Urothelium cell line (cell line): ENCODE data around the gene IL22RA1.

Experiments
- DNase-seq: peaks from one replicate; pipeline ENCODE4 v3.0.0; 2011; ENCODE audit warnings: low spot score, mixed read lengths
- FAIRE-seq: peaks from 2 replicates; lab custom pipeline; 2011; peaks lifted over from hg19 to GRCh38; lab: Jason Lieb, UNC

The IL22RA1 gene

DNA sequence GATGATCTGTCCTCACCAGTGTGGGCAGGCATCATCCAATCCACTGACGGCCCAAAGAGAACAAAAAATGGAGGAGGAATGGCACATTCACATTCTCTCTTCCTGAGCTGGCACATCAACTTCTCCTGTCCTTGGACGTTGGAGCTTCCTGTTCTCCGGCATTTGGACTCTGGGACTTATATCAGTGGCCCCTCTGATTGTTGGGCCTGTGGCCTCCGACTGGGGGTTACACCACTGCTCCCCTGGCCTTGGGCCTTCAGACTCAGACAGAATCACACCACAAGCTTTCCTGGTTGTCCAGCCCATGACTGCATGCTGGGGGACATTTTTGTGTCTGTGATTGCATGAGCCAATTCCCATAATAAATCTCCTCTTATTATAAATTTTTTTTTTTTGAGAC lies 24.1 kb upstream of the IL22RA1 start:
- FAIRE-seq (no peak), DNase-seq (no peak)

DNA sequence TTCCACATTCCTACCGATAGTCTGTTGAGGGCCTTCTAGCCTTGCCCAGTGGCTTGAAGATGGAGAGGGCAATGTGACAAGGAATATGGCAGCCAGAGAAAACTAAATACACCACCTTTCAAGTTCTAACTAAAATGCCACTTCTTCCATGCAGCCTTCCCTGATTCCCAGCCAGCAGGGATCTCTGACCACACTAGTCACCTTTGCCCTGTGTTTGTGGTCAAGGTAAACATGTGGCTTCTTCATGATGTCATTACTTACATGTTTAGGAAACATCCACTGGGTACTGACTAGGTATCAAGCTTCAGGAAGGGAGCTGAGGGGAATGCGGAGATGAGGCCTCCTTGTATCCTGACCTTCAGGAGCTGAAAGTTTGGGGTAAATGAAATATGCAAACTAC lies 22.6 kb upstream of the IL22RA1 start:
- FAIRE-seq (no peak), DNase-seq (no peak)

DNA sequence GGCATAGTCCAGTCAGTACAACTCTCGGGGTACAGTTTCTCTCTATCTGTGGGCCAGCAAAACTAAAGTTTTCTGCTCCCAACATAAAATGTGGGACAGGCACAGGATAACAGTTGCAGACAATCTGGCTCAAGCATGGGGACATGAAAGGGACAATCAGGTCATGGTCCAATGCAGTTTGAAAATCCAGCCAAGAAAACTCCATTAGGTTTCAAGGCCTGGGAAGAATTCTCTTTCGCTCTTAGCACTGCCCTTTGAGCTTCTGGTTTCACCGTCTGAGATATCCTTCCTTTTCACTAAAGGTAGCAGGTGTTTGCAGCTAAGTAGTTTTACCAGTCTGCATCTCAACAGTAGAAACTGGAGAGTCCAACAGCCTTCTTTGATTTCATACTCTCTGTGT lies 21.1 kb upstream of the IL22RA1 start:
- no peak for FAIRE-seq
- no peak for DNase-seq

DNA sequence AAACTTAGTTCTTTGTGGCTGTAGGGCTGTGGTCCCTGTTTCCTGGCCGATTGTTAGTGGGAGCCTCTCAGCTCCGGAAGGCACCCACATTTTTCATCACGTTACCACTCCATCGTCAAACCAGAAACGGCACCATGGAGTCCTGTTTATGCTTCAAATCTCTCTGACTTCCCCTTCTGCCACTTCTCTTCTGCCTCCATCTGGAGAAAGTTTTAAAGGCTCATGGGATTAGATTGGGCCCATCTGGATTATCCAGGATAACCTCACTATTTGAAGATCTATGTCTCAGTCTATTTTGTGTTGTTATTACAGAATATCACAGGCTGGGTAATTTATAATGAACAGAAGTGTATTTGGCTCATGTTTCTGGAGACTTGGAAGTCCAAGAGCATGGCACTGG lies 19.3 kb upstream of the IL22RA1 start:
- FAIRE-seq (no peak), DNase-seq (no peak)

DNA sequence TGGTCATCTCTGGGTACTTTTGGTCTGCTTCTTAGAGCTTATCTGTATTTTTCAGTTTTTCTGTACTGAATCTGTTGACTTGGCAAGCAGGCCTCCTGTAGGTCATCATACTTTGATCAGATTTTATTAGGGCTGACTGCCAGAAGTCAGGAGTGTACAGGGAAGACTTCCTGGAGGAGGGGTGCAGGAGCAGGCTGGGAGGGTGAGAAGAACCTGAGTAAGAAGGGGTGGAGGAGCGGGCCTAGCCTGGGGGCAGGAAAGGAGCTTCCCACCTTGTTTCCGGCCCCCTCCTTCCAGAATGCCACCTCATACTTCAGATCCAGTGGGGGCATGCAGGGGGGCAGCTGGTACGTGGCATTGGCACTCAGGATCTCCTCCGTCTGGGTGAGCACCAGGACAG lies 18.3 kb upstream of the IL22RA1 start:
- DNase-seq (no peak), FAIRE-seq (no peak)

DNA sequence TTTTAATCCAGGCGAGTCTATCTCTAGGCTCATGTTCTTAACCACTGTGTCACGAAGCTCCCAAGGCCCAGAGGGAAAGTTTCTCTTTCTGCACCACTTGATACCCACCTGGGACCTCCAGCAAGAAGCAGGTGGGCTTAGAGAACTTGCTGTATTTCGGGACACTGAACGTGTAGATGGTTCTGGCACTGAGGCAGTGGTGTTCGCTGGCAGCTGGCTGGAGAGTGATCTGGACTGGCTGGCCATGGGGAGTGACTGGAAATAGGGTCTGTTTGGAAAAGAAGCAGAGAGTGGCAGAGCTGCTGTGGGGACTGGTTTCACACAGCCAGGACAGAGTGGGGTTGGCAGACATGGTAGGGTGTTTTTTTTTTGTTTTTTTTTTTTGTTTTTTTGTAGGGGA lies 16.4 kb upstream of the IL22RA1 start:
- FAIRE-seq = no peak
- DNase-seq = no peak

DNA sequence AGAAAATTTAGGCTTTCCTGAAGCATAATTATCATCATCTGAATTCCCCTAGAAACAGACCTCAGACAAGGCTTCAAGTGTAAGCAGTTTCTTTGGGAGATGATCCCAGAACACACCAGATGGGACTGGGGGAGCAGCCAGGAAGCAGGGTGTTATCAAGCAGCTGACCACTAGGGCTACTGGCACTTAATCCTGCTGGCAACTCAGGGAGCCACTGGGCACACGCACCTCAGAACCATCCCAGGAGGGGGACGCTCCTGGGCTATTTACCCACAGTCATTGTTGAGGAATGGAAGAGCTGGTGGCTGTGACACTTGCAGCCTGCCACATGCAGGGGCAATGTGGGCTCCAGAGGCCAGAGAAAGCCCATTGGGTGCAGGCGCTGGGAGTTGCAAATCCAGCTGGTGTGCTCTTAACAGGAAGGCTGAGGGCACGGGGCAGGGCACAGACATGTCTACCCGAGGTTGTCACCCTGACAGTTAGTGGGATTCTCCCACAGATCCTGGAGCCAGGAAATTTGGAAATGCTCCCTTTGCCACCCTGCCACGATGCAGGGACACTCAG lies 15.1 kb upstream of the IL22RA1 start:
- FAIRE-seq (no peak), DNase-seq (no peak)

DNA sequence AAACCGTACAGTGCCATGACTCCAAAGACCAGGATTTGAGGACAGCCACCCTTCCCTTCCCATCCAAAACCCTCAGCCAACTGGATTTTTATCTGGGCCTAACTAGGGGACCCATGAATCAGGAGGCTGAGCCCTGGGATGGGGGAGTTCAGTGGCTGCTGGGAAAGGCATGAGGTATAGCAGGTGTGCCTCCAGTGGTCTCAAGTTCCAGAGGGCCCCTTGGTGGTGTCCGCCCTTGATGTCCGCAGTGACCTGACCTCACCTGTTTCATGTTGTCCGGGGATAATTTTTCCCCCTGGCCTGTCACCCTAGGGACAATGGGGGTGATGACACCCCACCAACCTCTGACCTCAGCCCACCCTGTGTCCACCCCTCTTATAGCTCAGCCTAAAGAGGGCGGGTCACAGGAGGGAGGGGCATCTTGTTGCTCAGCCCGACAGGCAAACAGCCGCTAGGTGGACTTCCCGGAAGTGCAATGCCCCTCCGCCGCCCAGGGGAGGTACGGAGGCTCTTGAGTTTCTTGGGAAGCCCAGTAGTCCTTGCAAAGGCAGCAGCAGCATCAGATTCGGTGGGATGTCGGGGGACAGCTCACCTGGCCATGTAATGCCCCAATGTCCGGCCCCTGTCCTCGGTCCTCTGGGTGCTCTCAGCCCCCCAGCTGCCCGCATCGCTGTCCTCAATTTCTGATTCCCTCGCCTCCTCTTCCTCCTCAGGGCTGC lies 13.8 kb upstream of the IL22RA1 start:
- FAIRE-seq = no peak
- no peak for DNase-seq

DNA sequence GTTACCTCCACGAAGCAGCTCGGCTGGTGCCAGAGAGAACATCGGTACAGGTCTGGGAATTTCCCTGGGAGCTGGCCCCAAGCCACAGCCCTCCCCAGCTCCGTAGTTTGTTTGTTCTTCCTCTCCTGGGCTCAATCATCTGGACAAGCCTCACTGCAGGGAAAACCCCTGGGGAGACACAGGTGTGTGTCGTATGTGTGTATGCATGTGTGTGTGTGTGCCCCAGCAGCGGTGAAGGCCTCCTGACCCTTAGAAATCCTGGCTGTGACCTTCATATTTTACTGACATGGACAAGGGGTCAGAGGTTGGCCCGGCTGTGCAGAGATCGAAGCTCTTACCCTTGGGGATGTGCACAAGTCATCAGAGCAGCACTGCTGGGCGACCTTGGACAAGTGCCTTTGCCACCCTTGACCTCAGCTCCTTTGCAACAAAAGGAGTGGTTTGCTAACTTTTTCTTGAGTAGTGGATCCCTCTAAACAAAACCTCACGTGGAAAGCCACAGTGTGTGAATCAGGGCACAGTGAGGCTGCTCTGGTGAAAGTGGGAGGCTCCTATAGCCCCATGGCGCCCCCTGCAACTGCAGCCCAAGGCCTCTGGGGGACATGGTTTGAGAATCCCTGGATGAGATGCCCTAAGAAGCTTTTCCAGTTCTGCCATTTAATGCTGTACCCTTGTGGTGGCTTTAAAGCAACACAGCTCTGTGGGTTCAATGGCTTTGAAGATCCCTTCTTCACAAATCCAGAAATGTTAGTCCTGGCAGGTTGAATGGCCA lies 12.3 kb upstream of the IL22RA1 start:
- DNase-seq (no peak), FAIRE-seq (no peak)

DNA sequence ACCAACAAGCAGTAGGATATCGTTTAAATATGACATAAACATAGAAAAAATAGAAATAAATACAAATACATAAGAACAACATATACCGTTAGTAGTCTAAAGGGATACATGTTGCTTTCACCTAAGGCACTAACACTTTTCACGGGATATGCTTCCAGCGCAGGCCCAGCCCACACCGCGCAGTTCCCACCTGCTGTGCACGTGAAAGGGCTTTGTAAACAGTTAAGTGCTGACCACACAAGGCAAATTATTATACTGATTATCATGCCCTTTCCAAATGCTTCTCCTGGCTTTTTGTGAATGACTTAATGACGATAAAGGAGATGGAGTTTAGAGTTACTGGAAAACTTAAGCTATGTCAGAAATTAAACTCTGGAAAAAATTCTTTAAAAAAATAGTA lies 11.3 kb upstream of the IL22RA1 start:
- DNase-seq (no peak), FAIRE-seq (no peak)

DNA sequence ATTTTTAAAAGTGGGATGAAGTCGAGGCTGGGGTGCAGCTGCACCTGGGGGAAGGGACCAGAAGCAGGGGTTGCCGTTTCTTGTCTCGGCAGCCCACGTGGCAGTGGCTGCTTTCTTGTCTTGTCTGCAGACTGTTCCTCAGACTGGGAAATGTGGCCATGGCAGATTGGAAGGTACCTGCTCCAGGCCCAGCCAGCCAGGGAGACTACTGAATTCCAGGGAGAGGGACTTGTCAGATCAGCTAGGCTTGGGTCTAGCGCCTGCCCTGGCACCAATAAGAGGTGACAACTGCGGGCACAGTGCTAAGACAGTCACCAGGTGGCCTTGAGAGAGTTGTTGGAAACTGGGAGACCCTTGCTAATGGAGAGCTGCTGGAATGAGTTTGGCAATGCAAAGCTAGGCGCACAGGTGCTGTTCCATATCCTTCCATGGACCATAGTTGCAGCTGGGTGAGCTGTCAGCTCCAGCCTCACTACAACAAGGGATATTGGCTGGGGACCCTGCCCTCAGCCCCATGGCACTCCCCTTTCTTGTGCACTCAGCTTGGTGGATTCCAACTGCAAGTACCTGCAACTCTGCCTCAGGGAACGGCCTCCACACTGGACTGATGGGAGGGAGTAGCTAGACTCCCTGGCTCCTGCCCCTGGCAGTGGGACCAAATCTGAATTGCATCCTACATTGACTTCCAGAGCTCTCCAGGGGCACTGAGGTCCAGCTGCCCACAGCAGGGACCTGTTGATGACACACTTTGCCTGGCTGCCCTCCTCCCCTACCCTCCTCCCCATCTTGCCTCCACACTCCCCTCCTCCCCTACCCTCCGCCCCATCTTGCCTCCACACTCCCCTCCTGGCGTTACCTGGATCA lies 9.9 kb upstream of the IL22RA1 start:
- FAIRE-seq = no peak
- DNase-seq = no peak

DNA sequence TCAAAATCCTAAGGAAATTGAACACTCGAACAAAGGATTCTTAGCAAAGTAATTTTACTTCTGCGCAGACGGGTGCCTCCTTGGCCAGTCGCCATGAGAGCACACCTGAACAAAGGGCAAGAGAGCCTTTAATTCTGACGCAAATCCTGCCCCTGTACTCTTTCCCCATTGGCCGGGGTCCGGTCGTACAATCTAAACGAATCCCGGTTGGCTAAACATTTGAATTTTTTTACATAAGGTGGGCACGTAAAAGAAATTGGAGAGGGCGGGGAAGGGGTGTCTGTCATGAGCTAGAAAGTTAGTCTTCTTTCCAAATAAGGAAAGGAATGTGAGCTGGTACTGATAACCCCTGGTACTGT lies 8.2 kb upstream of the IL22RA1 start:
- FAIRE-seq (no peak), DNase-seq (no peak)

DNA sequence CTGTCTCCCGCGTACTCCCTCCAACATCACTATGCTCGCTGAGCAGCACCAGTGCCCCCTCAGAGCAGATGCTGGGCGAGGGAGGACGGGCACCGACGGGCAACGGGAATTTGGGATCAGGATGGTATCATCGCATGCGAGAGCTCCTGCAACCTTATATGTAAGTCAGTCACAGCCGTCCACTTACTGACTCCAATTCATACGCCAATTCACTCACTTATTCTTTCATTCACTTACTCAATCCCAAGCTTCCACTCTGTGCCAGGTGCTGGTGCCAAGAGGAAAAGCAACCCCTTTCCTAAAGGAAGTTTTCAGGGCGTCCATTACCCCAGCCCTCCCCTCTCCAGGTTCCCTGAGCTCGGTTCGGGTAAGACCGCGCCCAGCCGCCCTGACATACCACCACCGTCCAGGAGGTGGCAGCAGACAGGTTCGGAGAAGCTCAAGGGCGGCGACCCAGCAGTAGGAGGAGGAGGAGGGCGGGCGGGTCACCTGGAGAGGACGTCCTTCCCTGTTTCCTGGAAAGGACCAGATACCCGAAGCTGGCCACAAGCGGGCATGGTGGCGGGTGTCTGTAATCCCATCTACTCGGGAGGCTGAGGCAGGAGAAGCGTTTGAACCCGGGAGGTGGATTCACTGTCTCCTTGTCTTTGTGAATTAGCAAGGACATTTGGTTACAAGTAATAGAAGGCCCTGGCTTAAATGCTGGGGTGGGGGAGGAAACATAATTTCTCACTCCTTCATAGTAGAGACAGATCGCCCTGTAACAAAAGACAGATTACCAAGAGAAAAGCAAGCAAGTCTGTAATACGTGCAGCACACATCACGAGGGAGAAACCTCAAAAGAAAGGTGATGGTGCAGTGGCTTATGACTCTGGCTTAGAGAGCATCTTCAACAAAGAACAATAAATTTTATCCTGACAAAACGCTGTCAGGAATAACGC lies 7.6 kb upstream of the IL22RA1 start:
- DNase-seq = peak; percentile 93
- FAIRE-seq = peak; percentile 91

DNA sequence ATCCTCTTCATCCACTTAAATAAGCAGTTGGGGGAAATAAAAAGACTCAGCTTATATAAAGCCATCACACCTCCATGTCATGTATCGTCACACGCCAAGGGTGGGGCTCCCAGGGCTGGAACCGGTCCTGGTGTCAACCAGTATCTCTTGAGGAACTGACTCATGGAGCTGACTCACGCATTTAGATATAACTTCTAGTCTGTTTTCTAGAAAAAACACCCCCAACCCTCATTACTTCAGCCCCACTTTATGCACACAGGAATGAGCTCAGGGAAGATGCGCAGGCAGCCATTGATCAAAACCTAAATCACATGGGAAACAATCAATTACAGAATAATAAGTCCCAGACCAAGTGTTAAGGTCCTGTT lies 6.9 kb upstream of the IL22RA1 start:
- DNase-seq = peak; percentile 66
- FAIRE-seq = peak; percentile 48

DNA sequence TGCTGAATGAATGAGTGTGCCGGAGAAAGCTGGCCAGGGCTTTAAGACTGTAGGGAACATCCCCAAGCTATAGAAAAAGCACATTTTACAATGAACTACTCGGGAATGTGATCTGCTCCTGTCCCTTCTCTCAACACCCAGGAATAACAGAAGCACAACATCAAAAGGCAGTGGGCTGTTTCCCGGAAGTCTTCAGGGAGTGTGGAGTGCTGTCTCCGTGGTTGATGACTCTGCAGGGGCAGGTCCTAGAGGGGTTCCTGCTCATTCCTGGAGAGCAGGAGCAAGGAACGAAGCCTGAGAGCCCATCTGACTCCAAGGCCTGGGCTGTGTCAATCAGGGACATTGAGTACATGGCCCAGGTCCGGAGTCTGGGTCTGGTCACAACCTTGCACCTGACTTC lies 4.9 kb upstream of the IL22RA1 start:
- FAIRE-seq = no peak
- no peak for DNase-seq

DNA sequence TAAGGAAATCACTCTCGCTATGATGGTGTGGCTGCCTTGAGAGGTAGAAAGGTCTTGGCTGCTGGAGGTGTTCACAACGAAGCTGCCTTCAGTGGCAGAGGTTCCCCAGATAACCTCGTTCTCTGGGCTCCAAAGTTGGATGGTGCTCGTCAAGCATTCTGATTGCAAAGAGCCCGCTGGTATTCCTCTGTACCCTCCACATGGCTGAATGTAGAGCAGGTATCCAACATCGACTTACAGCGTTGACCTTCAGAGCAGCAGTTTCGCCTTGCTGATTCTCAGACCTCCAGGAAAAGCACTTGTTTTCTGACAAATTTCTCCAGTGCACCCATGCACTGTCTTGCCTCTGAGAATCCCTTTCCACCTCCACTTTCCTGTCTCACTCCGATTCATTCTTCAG lies 4.3 kb upstream of the IL22RA1 start:
- DNase-seq (no peak), FAIRE-seq (no peak)

DNA sequence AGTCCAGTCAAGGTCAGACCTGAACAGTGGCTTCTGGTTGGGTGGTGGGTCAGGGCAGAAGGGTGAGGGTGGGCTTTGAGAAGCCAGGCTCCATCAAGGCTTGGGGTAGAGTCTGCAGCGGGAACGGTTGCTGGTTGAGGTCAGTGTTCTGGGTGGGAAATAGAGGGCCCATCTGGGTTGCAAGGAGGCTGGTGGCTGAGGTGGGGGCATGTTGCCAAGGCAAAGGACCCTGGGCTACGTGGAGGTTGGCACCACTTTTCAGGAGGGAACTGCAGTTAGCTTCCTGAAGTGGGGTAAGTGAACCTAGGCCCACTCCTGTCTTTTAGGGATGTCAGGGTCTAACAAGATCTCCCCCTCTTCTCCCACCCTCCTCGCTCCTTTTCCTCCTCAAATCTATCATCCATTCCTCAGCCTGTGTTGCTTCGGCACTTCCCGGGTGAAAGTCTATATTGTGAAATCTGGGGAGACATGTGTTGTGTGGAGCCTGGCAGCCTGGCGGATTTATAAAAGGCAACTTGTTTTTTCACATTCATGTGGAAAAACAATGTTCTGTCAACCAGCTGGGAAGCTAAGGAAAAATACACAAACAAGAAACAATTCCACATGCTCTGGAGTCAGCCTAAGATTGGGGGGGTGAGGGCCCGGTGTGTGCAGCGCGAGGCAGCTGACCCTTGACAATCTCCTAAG lies 1.5 kb downstream of the IL22RA1 start:
- FAIRE-seq (no peak), DNase-seq (no peak)

DNA sequence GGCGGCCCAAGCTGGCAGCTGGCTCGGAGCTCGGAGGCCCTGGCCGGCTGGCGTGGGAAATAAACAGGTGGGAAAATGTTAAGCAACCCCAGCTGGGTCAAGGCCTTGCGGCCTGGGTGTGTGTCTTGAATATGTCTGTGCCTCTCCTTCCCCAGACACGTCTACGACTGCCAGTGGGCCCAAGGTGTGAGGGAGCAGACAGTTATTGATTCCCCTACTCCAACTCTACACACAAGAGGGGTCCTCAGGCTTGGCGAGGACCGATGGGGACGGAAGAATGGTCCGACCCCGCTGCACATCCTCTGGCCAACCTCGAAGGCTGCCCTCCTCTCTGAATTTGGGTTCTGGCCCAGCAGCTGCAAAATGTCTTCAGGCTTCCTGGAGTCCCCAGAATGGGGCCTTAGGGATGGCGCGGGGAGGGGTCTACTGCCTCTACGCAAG lies 2.2 kb downstream of the IL22RA1 start:
- DNase-seq (no peak), FAIRE-seq (no peak)

DNA sequence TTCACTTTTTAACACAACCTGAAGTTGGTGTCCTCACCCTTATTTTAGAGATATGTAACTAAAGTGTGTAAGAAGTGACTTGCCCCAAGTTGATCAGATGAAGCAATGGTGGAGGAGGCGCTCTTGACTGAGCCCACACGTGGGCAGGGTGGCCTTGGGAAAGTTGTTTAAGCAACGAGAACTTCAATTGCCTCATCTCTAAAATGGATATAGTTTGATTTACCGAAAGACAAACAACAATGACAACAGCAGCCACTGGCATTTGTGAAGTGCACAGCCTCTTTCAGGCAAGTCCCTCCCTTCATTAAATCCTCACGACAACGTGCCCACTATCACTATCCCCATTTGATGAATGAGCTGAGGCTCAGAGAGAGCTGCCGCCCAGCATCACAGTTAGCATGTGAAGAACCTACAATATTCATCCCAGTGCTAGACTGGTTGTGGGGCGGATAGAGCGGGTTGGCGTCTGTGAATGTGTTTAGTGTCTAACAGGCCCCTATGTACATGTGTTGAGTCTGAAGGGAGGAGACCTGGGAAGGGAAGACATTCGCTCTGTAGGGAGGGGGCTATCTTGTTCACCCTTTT lies 3.0 kb downstream of the IL22RA1 start:
- FAIRE-seq (no peak), DNase-seq (no peak)

DNA sequence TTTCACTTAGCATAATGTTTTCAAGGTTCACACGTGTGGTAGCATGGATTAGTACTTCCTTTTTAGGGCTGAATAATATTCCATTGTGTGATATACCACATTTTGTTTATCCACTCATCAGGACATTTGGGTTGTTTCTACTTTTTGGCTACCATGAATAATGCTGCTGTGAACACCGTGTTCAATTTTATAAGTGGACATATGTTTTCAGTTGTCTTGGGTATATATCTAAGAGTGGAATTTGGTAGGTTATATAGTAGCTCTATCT lies 3.8 kb downstream of the IL22RA1 start:
- FAIRE-seq (no peak), DNase-seq (no peak)
